ENCODE data around the gene SRGAP3.

The SRGAP3 gene

GRCh38 chr3:9139366-9139765 lies 110.1 kb downstream of the SRGAP3 start:
- no peak for DNase-seq

DNA sequence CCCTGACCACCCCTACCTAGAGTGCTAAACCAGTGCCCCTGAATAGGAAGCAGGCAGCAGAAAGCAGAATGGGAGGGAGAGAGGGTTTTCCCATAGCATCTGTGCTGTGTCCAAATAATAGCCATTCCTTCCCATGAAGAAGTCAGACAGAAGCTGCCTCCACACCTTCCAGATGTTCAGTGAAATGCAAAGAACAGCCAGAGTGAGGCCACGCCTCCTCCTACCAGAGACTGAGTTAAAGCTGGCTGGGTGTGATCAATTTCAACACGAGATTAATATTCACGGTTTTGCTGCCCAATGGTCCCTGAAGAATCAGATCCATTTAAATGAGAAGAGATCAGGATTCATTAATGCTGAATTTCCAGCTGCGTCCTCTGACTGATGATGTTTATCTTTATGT lies 111.8 kb downstream of the SRGAP3 start:
- no peak for DNase-seq

GRCh38 chr3:9136746-9137465 lies 112.5 kb downstream of the SRGAP3 start:
- no peak for DNase-seq

DNA sequence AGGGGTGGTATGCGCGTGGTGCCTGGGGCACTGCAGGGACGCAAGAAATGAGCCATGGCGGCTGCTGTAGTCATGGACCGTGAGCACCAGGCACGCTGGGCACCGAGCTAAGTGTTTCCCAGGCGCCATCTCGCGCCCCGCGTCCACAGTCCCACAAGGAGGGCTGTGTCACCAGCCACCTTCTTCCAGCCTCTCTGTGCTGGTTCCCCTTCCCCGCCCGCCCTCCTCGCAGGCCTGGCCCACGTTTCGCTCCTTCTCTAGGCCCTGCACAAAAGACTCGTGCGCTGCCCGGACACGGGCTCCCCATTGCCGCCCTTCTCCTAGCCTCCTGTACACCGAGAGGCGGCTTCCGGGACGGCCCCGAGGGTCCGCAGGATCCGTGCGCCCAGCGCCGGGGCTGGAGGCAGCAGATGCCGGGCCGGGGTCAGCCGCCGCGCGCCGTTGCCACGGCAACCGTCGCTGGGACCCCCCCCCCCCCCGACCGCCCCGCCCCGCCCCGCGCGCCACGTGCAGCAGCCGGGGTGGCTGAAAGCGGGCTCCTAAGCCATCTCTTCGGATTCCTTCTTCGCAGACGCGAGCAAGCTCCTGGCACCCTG lies 113.4 kb downstream of the SRGAP3 start:
- DNase-seq = no peak

DNA sequence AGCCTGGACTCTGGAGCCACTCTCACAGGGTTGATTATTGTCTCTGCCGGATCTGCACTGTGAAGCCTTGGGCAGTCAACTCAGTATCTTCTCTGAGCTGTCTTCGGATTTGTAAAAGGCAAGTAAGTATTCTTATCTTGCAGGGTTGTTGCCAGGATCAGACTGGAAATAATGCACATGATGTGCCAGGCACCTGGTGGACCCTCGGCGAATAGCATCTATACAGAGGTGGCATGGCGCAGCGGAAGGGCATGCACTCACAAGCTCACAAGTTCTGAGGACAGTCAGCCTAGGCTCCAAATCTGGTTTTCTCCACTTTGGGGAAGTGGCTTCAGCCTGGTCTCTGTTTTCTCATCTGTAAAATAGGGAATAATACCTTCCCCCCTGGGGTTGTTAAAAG lies 113.9 kb downstream of the SRGAP3 start:
- no peak for DNase-seq

GRCh38 chr3:9133656-9134055 lies 115.8 kb downstream of the SRGAP3 start:
- no peak for DNase-seq

DNA sequence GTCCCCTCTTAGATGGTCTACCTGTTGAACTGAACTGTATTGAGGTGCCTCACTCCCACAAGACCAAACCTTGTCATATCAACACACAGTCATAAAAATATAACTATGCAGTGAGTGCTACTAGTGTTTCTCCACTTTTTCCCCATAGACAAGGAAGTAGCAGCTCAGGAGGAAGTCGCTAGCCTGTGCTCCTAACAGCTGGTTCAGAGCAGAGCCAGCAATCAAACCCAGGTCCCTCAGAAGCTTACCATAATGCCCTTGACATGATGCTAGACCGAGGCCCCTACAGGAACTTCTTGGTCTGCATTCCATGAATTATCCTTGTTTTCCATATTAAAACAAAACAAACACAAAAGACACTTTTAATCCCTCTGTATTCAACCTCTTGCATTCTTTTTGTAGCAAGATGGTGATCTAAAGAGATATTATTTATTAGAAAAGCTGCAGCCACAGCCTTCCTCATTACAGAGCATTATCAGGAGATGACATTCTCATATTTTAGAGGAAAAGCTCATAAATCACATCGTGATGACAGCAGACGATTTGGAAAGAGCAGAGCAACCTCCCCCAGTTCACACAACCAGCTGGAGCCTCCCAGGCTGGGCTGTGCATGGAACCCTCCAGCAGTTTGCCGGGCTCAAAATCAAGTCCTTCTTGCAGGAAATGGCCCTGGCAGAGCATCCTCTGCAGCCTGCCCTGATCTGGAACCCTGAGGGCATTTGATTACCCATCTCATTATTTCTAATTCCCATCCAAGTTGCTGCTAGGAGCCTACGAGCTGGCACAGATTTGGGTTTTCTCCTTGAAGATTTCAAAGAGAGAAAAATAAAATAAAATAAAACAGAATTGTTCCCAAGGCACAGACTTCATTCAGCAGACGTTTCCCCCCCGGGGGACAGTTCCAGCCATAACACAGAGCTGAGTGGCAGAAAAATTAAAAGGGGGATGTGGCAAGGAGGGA lies 118.8 kb downstream of the SRGAP3 start:
- DNase-seq = peak; percentile 53

GRCh38 chr3:9129365-9129764 lies 120.1 kb downstream of the SRGAP3 start:
- no peak for DNase-seq

- no peak for DNase-seq
These were observed 124.0 kb downstream of the SRGAP3 start for GRCh38 chr3:9125278-9125951.

- DNase-seq = no peak
These were observed 124.7 kb downstream of the SRGAP3 start for GRCh38 chr3:9124730-9125129.

DNA sequence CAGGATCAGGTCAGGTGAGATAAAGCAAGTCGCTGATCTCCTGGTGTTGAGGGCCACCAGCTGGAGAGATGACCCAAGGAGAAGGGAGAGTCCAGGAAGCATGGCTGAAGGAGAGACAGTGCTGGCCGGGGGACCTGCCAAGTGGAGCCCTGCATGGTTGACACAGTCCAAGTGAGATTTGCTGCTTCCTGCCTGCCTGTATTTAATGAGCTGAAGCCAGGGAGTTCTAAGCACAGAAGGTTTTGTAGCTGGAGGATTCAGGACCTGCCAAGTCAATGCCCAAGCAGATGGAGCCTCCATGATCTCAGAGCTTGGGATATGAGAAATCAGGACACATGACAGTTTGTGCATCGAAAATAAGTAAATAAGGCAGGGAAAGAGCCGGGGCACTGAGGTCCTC lies 125.6 kb downstream of the SRGAP3 start:
- DNase-seq = no peak

GRCh38 chr3:9122732-9123364 lies 126.6 kb downstream of the SRGAP3 start:
- no peak for DNase-seq

DNA sequence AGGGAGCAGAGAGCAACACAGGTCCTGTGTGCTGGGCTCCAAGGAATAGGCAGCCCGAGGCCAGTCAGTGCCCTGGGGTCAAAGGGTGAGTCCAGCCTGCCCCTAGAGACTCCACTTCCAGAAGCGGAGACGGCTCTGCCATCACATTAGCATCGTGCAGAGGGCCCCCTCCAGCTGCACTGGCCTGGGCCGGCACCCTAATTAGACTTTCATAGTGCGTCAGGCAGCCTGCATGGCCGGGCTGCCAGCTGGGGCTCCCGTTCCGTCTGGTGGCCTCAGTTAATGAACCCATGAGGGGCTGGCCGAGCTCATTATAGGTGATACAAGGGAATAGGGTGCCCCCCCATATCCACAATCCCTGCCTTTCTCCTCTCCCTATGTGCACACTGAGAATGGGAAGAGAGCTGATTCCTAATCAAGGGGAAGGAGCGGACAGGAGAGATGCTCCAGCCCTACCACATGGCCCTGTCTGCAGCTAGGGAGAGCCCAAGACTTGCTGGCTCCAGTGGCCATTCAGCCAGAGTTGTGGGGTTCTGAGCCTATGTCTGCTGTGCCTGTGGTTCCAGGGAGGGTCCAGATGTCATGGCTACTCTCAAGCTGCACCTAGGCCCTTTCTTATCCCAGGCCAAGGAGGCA lies 128.0 kb downstream of the SRGAP3 start:
- DNase-seq = no peak

DNA sequence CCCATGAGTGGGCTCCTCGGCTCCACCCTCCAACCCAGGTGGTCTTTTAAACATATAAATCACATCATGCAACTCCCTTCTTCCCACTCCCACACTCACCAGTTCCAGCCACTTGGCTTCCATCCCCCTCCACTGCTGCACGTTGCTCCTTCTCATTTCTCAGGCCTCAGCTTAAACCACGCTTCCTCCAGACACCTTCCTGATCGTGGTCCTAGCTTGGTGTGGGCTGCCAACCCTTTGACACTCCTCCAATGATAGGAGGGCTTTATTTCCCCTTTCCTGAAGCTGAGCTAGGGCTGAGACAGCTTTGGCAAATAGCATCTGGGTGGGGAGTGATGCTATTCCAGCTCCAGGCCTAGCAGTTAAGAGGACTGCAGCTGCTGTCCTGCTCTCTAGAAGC lies 130.1 kb downstream of the SRGAP3 start:
- no peak for DNase-seq

- DNase-seq = no peak
These were observed 131.2 kb downstream of the SRGAP3 start for GRCh38 chr3:9118222-9118621.

GRCh38 chr3:9117220-9117619 lies 132.2 kb downstream of the SRGAP3 start:
- DNase-seq = no peak

DNA sequence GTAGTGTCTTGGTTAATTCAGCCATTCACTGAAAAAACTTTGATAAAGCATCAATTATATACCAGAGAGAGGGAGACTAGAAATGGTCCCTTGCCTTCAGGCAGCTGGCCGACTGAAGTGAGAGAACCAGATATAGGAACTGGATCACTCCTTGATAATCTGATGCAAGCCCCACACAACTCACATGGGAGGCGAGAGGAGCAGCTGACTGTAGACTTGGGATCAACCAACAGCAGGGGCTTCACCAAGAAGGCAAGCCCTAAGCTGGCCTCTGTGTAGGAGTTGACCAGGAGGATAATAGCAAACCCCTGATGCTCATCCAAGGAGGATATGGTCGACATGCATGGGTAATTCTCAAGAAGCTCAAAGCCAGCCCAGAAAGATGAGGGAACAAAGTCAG lies 133.1 kb downstream of the SRGAP3 start:
- DNase-seq = no peak

GRCh38 chr3:9115336-9115735 lies 134.1 kb downstream of the SRGAP3 start:
- DNase-seq = no peak

GRCh38 chr3:9113040-9113439 lies 136.4 kb downstream of the SRGAP3 start:
- no peak for DNase-seq

DNA sequence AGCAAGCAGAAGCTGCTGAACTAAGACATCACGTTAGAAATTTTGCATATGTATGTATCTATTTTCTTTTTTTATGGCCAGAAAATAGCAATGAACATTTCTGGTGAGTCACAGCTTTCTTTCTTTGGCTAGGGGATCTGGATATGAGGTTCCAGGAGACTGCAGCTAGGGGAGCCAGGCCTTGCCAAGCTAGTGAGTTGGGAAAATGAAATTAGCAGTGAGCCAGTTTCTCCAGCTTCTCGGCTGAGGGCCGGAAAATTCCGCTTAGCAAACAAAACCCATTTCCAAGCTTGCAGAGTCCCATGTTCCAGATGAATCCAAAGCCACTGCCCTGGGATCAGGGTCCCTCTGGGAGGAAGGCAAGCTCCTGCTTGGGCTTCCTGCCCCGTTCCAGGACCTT lies 137.6 kb downstream of the SRGAP3 start:
- peak; percentile 18 for DNase-seq

DNA sequence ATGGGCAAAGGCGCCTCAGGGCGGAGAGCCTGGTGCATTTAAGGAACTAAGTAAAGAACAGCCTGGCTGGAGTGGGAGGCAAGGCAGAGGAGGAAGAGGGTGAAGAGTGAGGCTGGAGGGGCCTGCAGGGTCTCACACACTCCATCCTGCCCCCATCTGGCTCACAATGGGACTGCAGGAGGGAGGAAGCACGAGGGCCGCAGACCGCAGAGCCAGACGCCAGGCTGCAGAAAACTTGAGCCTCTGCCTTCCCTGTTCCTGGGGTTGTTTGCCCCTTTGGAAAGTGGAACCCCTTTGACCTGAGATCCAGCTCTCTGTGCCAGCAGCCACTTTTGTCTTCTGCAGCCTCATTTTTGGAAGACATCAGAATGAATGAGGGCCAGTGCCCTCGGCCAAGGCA lies 138.0 kb downstream of the SRGAP3 start:
- no peak for DNase-seq

DNA sequence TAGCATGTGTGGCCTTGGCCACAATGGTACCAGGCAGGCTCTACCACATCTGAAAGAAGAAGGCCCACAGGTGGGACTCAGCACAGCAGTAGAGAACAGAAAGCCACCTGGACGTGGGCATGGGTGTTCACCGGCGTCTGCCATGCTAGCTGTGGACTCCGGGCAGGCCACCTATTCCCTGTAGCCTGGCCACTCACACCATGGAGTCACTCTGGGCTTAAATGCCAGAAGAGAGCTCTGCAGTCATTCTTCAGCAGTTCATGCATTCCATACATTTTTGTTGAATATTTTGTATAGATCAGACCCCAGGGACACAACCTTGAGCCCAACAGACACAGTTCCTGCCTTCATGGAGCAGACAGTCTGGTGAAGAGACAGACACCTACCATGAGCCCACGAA lies 138.6 kb downstream of the SRGAP3 start:
- peak; percentile 21 for DNase-seq

Data from fibroblast of skin of abdomen (primary cell).